GM19099 (cell line): ENCODE data around the gene ATP8A1.

Experiments
- POLR2A ChIP-seq: IDR thresholded peaks from 3 replicates; pipeline ENCODE4 v1.6.1; 2011; ENCODE audit warnings: low read depth; ENCODE audit not compliant: insufficient read length; ENCODE audit errors: extremely low read depth

Gene ATP8A1

DNA sequence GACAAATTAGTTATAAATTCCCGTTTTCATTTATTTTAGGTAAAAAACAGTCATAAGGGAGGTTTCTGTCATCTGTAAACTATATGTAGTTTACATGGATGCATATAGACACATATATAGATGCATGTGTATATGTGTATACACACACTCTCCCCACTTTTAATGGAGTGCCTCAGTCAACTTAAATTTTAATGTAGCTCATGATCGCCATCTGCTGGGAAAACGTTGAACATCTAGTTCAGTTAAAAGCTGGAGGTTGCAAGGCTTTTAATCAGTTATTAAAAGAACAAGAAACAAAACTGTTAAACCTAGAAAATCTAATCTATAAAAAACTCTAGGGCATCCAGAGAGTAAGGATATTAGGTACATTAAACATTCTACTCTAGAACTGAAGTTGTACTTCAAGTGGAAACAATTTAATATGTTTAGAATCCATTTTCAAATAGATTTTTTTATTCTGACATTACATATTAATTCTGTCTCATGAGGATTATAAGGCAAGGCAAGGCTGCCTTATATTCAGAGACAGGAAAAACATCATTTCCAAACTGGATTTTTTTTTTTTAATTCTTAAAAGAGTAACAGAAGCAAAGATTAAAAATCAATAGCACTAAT is 137.0 kb downstream of the ATP8A1 start:
- TF ChIP-seq POLR2A: no peak

DNA sequence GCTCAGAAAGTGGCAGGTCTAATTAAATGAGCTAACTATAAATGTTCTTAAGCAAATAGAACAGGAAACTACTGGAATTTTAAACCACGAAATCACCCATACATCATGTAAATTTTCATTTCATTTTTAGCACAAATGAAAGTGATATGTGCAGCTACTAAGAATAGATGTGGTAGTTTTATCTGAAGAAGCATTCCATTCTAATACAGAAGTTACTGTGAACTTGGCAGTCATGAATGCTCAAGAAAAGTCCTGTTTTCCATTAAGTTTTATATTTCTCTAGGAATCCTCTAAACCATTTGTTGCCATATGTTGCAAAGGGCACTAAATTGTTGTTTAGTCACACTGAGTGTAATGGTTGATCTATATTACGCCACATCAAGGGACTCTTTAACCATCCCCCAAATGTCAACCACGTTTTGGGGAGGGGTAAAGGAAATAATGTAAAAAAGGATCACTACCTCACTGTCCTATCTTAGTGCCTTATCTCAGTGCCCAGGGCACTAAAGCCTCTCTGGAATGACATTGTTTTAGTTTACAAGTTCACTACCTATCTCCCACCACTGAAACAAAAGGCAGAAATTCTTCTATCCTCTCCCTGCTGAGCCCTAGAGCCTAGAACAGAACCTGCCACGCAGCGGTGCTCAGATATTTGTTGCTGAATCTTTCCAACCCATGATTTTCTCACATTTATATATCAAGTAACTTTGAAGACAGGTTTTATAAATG is 141.6 kb downstream of the ATP8A1 start:
- TF ChIP-seq POLR2A: no peak

DNA sequence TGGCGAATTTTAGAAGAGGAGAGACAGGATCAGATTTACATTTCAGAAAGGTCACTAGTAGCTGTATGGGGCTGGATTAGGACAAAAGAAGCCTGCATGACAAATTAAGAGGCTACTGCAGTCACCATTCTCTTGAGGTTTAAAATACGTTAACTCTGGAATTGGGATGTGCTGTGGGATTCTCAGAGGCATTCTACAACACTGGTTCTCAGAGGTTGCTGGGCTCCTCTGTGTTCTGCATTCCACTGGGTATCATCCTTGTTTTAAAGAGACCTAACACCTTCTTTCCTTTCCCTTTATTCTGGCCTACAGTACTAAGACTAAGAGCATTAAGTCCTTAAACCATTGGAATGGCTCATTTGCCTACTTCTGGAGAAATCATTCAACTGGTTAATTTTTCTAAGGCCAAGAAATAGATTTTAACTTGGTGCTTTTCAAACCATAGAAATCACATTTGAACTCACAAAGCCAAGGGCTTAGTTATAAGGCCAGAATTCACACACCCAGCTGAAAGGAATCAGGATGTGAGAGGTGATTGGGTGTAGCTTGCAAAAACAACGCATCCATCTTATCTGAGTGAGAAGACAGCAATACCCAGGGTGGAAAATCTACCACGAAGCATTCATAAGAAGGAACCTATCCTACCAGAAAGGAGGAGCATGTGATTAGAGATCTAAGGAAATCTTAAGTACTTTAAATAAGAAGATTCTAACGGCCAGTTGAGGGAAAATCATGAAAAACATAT is 143.0 kb downstream of the ATP8A1 start:
- TF ChIP-seq POLR2A: no peak

DNA sequence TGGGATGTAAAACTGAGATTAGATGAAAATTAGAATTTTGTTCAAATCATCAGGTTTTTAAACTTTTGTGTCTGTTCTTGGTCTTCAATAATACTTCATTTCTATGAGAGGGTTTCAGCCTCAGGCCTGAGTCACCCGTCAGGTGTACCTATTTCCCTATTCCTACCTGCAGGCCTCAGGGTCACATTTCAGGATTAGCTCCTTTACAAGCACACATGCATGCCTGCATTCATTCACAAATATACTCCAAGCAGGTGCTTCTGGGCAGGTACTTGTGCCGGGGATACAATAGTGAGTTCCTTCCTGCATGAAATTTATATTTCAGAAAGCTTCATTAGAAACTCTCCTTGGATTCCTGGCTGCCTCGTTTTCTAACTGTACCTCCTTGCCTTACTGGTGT is 144.7 kb downstream of the ATP8A1 start:
- TF ChIP-seq POLR2A: no peak

DNA sequence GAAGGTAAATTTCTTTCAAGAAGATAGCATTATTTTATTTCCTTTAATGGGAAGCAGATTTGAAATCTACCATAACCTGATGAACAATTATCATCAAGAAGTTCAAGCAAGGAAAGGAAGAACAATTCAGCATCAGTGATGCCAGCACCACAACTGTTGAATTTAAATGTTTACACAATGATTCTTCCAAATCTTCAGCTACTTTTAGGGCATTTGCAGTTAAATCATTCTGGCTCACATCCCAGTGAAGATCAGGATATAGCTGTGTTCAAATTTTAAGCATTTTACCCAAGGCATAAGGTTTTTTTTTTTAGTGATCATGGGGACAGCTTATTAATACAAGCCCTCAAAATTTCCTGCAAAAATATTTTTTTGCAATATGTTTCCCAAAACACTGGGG is 146.7 kb downstream of the ATP8A1 start:
- no peak for TF ChIP-seq POLR2A

DNA sequence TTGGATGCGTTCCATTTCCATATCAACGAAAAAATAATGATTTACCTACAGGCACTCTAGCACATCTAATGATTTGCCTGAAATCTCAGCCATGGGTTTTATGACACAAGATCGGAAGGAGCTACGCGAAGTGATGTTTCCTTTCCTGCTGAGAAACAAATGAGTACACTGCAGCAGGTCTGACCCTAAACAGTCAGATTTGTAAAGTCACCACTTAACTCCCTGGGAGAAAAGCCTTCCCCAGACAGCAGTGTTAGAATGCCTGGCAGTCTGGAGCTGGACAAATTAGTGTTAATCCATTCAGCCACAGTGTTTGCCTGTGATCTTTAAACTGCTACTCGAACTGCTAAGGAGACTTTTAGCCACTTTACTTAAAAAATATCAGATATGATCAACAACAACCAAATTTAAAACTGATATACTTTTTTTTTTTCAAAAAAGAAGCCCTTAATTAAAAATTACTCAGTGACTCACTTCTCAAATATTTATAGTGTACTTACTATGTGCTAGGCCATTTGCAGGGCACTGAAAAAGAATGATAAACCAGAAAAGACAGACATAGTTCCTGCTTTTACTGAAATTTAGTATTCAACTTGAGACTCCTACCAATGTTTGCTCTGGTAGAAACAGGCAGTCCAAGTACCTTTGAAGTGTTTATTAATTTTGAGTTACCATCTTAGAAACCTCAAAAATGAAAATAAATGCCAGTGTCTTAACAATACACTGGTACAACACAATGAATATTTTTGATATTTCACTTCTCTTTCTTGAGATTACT is 155.1 kb downstream of the ATP8A1 start:
- no peak for TF ChIP-seq POLR2A

DNA sequence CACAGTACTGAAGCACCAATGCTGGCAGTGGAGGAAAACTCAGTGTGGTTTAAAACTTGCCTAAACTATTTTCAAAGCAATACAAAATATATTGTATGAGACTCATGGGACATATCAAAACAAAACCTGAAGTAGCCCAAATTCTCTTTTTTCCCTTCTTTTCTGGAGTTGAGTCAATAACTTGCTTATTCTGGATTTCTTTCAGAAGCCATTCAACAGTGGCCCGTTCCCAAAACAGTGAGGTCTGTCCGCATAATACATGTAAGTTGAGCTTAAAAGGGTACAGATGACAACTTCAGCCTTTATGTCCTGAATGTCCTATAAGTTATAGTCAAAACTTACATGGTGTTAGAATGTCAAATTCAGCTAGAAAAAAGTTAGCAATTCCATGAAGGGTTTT is 158.9 kb downstream of the ATP8A1 start:
- no peak for TF ChIP-seq POLR2A

DNA sequence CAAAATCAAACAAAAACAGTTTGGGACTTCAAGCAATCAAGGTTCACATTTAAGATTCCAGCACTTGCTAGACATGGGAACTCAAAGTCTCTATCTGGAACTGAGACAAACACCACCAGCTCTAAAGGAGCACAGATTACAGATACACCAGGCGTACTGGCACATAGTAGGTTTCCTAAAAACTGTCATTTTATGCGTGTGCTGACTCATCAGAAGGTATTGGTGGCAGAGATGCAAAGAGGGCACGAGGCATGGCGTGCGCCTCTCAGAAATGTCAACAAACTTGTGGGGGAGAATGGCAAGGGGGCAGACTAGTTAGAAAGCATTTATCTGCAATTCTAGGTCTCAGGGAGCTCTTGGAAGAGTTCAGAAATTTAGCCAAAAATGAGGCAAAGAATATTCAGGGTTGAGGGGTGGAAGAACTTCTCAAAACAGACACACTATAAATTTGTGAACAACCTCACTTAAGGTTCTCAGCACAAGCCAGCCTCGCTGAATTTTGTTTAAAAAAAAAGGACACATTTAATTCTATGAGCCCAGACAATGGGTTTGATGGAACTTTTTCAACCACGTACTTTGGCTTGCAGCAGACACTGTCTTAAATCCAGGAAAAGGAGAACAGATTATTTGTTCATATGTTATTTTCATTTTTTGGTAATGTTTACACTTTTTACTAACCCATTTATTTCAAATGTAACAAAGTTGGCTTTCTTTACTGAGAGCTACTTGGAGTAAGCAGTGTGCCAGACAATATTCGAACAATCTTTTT is 159.6 kb downstream of the ATP8A1 start:
- TF ChIP-seq POLR2A: no peak

DNA sequence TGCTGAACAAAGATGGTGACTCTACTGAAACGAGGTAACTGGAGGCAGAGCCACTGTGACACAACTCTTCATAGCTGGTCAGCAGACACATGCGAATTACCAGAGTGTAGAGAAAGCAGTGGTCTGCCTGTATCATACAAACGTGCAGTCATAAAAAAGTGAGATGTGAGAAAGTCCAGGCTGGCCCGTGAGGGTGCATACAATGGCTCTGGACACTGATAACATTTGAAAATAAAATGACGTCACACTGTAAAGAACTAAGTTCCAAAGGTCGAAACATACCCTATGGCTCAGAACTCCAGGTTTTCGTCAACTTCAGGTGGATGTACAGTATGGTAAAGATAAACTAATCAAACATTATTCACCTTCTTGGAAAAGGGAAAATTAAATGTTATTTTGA is 163.9 kb downstream of the ATP8A1 start:
- TF ChIP-seq POLR2A: no peak

DNA sequence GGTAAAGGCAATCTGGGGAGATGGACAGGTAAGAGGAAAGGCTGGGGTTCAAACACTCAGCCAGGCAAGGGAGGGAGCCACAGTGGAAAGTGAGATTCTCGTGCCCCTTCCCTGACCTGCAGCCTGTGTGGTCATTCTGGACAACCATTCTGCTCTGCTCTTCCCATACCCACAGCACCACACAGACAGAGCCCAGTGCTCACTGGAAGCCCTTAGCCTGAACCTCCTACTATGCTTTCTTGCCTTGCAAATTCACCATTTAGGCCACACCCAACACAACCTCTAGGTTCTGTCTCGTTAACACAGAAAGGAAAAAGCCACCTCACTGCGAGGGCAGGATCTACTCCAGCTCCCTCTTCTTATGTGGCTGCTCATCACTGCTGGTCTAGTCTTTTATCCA is 166.9 kb downstream of the ATP8A1 start:
- TF ChIP-seq POLR2A: peak; percentile 37

DNA sequence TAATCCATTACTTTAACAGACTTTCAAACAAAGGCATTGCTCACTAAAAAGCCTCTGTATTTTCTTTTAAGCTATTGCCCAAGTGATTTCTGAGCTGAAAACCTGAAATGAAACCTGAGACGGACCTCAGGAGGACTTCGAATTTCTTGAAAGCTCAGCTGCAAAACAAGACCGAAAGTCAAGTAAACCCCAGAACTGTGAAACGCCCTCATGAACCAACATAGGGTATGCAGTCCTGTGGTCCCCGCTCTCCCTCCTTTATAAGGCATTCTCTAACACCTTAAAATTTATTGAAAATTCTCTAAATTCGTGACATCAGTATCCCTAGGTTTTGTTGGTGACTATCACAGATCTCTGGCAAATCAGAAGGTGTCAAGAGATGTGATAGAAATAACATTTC is 167.8 kb downstream of the ATP8A1 start:
- TF ChIP-seq POLR2A: no peak

DNA sequence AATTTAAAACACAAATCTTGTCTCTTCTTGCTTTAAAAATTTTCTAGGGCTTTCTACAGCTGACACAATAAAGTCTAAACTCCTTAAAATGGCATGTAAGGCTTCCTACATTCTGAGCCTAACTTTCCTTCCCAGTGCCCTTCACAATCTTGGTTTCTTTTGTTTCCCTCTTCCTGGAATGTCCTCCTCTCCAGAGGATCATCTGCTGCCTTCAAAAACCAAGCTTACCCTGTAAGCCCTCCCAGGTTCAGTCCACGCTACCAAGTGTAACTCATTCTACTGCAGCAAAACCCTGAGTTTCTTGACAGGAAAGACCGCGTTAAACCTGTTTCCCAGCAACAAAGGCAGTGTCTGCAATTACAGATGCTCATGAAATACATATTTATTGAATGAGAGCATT is 168.4 kb downstream of the ATP8A1 start:
- no peak for TF ChIP-seq POLR2A

DNA sequence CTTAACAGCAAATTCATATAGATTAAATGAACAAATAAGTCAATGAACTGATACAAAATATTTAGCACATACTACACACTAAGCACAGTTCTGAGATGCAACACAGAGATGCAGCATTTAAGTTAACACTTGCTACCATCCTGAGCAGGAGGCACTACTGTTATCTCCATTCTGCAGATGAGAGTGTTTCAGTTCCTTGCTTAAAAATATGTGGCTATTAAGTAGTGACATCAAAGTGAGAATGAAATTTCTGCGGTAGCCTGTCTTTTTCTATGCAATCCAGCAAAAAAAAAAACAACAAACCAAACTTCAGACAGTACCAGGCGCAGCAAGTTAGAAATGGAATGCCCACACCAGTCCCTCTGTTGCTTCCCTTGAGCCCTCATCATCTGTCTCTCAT is 168.8 kb downstream of the ATP8A1 start:
- TF ChIP-seq POLR2A: no peak

DNA sequence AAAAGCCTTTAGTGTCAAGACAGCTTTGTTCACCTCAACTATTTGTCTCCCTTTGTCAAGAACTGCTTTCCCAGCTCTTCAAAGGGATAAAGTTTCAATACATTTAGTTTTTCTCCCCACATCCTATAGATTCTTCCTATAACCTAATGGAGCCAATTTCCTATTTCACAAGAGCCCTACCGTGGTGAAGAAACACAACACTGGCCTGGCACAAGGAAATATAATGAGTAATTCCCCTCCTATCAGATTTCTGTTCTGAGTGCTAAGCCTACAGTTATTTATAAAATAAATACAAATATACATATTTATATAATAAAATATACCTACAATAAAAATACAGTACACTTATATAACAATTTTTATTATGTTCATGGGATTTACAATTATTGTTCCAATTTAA is 169.7 kb downstream of the ATP8A1 start:
- TF ChIP-seq POLR2A: no peak

DNA sequence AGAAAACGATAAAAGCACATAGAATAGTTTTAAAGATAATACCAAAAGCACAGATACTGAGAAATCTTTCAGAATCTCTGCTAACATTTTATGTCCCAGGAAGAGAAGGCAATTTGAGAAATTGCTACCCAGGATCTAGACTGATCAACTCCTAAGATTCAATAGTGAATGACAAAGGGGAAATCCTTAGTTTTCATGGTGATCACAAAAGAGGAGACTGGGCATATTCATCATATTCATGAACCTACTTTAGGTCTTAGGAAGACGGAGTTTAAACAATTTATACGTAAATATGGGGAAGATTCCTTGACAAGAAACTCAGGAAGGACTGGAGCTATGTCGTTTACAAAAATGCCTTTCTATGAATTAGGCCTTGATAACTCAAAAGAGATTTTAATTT is 172.3 kb downstream of the ATP8A1 start:
- no peak for TF ChIP-seq POLR2A
